Sigmoid colon (tissue), 7 donors: ENCODE measurements around the gene ALS2CL. TPM values are rescaled to one million over a fixed set of nuclear protein-coding genes. Genes with fewer than 3 reads are reported as not detected.

Experiments used
- DNase-seq: peaks from one replicate; pipeline ENCODE4 v3.0.0-alpha.2; 2019
- H3K27ac ChIP-seq, 4 donors: fragments of 200-600 bp; sonication (generic); one replicate each; pipeline ENCODE4 v1.5.1; 2016 to 2019; ENCODE audit warnings: mild to moderate bottlenecking in 1 of 4
- H3K27me3 ChIP-seq, 3 donors: fragments of 200-600 bp; sonication (generic); one replicate each; pipeline ENCODE4 v1.5.1; 2019; ENCODE audit warnings: mild to moderate bottlenecking in 1 of 3
- H3K36me3 ChIP-seq, 4 donors: fragments of 200-600 bp; sonication (generic); one replicate each; pipeline ENCODE4 v1.5.1; 2016 to 2019
- H3K4me1 ChIP-seq, 4 donors: fragments of 200-600 bp; sonication (generic); one replicate each; pipeline ENCODE4 v1.5.1; 2017 to 2019
- H3K4me3 ChIP-seq, 4 donors: fragments of 200-600 bp; sonication (generic); one replicate each; pipeline ENCODE4 v1.5.1; 2017 to 2019; ENCODE audit warnings: mild to moderate bottlenecking in 2 of 4, moderate library complexity in 1 of 4
- H3K9me3 ChIP-seq, 4 donors: fragments of 200-600 bp in 3 of 4; sonication (generic) in 3 of 4; one replicate each; pipeline versions ENCODE4 v1.5.1 to v1.6.1; 2013 to 2019
- CTCF ChIP-seq, 4 experiments: fragments of 450-650 bp in 3 of 4; fragments of 200-600 bp in 1 of 4; IDR thresholded peaks; one replicate each; pipeline ENCODE4 v1.5.1; 2016 to 2019; ENCODE audit warnings: antibody characterized with exemption in 4 of 4, mild to moderate bottlenecking in 3 of 4, moderate library complexity in 2 of 4
- EP300 ChIP-seq, 4 donors: sonication (generic); formaldehyde crosslinking; IDR thresholded peaks; one replicate each; pipeline ENCODE4 v1.6.1; 2017; ENCODE audit warnings: antibody characterized with exemption in 4 of 4
- POLR2A ChIP-seq, 2 donors: fragments of 450-650 bp; IDR thresholded peaks; one replicate each; pipeline ENCODE4 v1.6.1; 2016; ENCODE audit warnings: antibody characterized with exemption in 2 of 2, mild to moderate bottlenecking in 2 of 2, moderate library complexity in 2 of 2
- POLR2AphosphoS5 ChIP-seq, 4 donors: sonication (generic); formaldehyde crosslinking; IDR thresholded peaks; one replicate each; pipeline ENCODE4 v1.6.1; 2017; ENCODE audit warnings: antibody characterized with exemption in 4 of 4
- WGBS, 2 donors: extraction: QIAGEN DNeasy Blood & Tissue Kit; methylation state at CpG; one replicate each; pipeline ENCODE4 v1.1.7; 2013; 5-methylcytosine and 5-hydroxymethylcytosine counted together
- intact Hi-C: fragments of 100-400 bp; cut with DNase I; formaldehyde crosslinking; loops from one replicate; pipeline ENCODE4 v1.15.1; 2023
- polyA plus RNA-seq, 3 donors: library from polyadenylated mRNA; stranded (reverse); fragments of 200-250 nt; gene quantifications; one replicate each; pipeline ENCODE4 v1.2.3, GENCODE V29; 2013
- total RNA-seq, 4 donors: library from RNA; depleted of rRNA; stranded (reverse); fragments of >200 nt; gene quantifications; one replicate each; pipeline ENCODE4 v1.1.0, GENCODE V29; 2016
- donor health status: healthy with polysubstance abuse.
- donor health status: Bipolar disorder and iron deficiency.
- donor health status: healthy.

Gene ALS2CL
- total and polyA plus RNA-seq, 7 donors = 3.9 to 35.0 (median 5.4) TPM

- intact Hi-C loops = no loop called here
- H3K27me3 ChIP-seq = no peaks in the 10 kb centered on the region
- no peak for DNase-seq
- H3K36me3 ChIP-seq = no peaks in the 10 kb centered on the region
- TF ChIP-seq POLR2A (IDR thresholded peaks at IDR 0.05) (no peak), EP300 (IDR thresholded peaks at IDR 0.05) (no peak), POLR2AphosphoS5 (IDR thresholded peaks at IDR 0.05) (no peak), CTCF (IDR thresholded peaks at IDR 0.05) (no peak)
- H3K9me3 ChIP-seq = no peaks in the 10 kb centered on the region
- H3K4me3 ChIP-seq = no peak overlapping the region
- WGBS, 2 donors = 87% methylated on average over 20 of the region's 20 CpGs
- H3K27ac ChIP-seq = no peak overlapping the region
- no peaks in the 10 kb centered on the region for H3K4me1 ChIP-seq
These were observed 42.8 kb upstream of the ALS2CL start for GRCh38 chr3:46736006-46736872.

GRCh38 chr3:46734773-46735172, 41.3 kb upstream of the ALS2CL start:
- Histone ChIP-seq H3K9me3 (no peaks in the 10 kb centered on the region), H3K27ac (no peak overlapping the region), H3K36me3 (no peaks in the 10 kb centered on the region), H3K4me3 (no peak overlapping the region), H3K27me3 (no peaks in the 10 kb centered on the region), H3K4me1 (no peaks in the 10 kb centered on the region)
- WGBS, 2 donors = 71 to 73% methylated on average over 4 of the region's 4 CpGs
- DNase-seq = no peak
- TF ChIP-seq CTCF (IDR thresholded peaks at IDR 0.05) (no peak), POLR2AphosphoS5 (IDR thresholded peaks at IDR 0.05) (no peak), EP300 (IDR thresholded peaks at IDR 0.05) (no peak), POLR2A (IDR thresholded peaks at IDR 0.05) (no peak)
- intact Hi-C loops = no loop called here

GRCh38 chr3:46733026-46733800, 39.7 kb upstream of the ALS2CL start:
- H3K36me3 ChIP-seq = no peaks in the 10 kb centered on the region
- no peaks in the 10 kb centered on the region for H3K4me1 ChIP-seq
- TF ChIP-seq POLR2AphosphoS5 (IDR thresholded peaks at IDR 0.05) (no peak), CTCF (IDR thresholded peaks at IDR 0.05) (no peak), POLR2A (IDR thresholded peaks at IDR 0.05) (no peak), EP300 (IDR thresholded peaks at IDR 0.05) (no peak)
- no peak for DNase-seq
- no peaks in the 10 kb centered on the region for H3K27me3 ChIP-seq
- no peak overlapping the region for H3K4me3 ChIP-seq
- intact Hi-C loops = no loop called here
- 84 to 87% methylated on average over 9 of the region's 9 CpGs for WGBS, 2 donors
- H3K27ac ChIP-seq = no peak overlapping the region
- no peaks in the 10 kb centered on the region for H3K9me3 ChIP-seq

GRCh38 chr3:46731795-46732194, 38.3 kb upstream of the ALS2CL start:
- no peak for TF ChIP-seq POLR2AphosphoS5 (IDR thresholded peaks at IDR 0.05)
- no peak for TF ChIP-seq POLR2A (IDR thresholded peaks at IDR 0.05)
- TF ChIP-seq EP300 (IDR thresholded peaks at IDR 0.05) = no peak
- TF ChIP-seq CTCF (IDR thresholded peaks at IDR 0.05) = no peak
- Histone ChIP-seq H3K4me1 (no peaks in the 10 kb centered on the region), H3K9me3 (no peaks in the 10 kb centered on the region), H3K27me3 (no peaks in the 10 kb centered on the region), H3K27ac (no peak overlapping the region), H3K36me3 (no peaks in the 10 kb centered on the region), H3K4me3 (no peak overlapping the region)
- intact Hi-C loops = no loop called here
- DNase-seq = no peak
- WGBS, 2 donors = 82 to 86% methylated on average over 3 of the region's 3 CpGs
